Keratinocyte (primary cell): ENCODE results near the gene DNAJA4. TPM values are rescaled to one million over a fixed set of nuclear protein-coding genes. Genes with fewer than 3 reads are reported as not detected.

Experiments used
- DNase-seq: peaks from one replicate; pipeline ENCODE4 v3.0.0-alpha.2; 2011; ENCODE audit warnings: low read depth, missing footprints, low spot score
- FAIRE-seq: peaks from 2 replicates; lab custom pipeline; 2011; peaks lifted over from hg19 to GRCh38; lab: Jason Lieb, UNC
- H2AFZ ChIP-seq: 2 replicates; pipeline ENCODE4 v1.6.0; 2012; ENCODE audit warnings: low read length, control low read depth, inconsistent platforms; ENCODE audit not compliant: control insufficient read depth
- H3K27ac ChIP-seq: 2 replicates; pipeline ENCODE4 v1.5.1; 2011; ENCODE audit warnings: low read length; ENCODE audit not compliant: control insufficient read depth, insufficient read depth
- H3K27me3 ChIP-seq: 3 replicates; pipeline ENCODE4 v1.6.0; 2011; ENCODE audit warnings: low read length; ENCODE audit not compliant: control insufficient read depth, insufficient read depth; ENCODE audit errors: extremely low read depth
- H3K36me3 ChIP-seq, 2 experiments: 2 replicates in 1 of 2; 3 replicates in 1 of 2; pipeline ENCODE4 v1.5.1; 2011; ENCODE audit warnings: low read length in 2 of 2, mild to moderate bottlenecking in 1 of 2; ENCODE audit not compliant: control insufficient read depth in 2 of 2, insufficient read depth in 2 of 2; ENCODE audit errors: extremely low read depth in 1 of 2
- H3K4me1 ChIP-seq: 3 replicates; pipeline ENCODE4 v1.5.1; 2011; ENCODE audit warnings: low read length; ENCODE audit not compliant: control insufficient read depth, insufficient read depth; ENCODE audit errors: extremely low read depth
- H3K4me2 ChIP-seq: 3 replicates; pipeline ENCODE4 v1.6.0; 2011; ENCODE audit warnings: low read depth, low read length; ENCODE audit not compliant: control insufficient read depth, insufficient read depth; ENCODE audit errors: extremely low read depth
- H3K4me3 ChIP-seq, 3 experiments: fragments of 200-600 bp in 1 of 3; sonication (generic) in 1 of 3; 2 replicates in 2 of 3; 3 replicates in 1 of 3; pipeline ENCODE4 v1.5.1; 2011 to 2016; ENCODE audit warnings: low read length in 3 of 3, mild to moderate bottlenecking in 3 of 3, control low read depth in 2 of 3, inconsistent platforms in 1 of 3, low read depth in 1 of 3, mixed read lengths in 1 of 3, mixed run types in 1 of 3, moderate library complexity in 1 of 3; ENCODE audit not compliant: control insufficient read depth in 2 of 3, insufficient read depth in 2 of 3; ENCODE audit errors: extremely low read depth in 1 of 3
- H3K79me2 ChIP-seq: 2 replicates; pipeline ENCODE4 v1.6.0; 2012; ENCODE audit warnings: low read length; ENCODE audit not compliant: control insufficient read depth, insufficient read depth
- H3K9ac ChIP-seq: 3 replicates; pipeline ENCODE4 v1.6.0; 2011; ENCODE audit warnings: low read length; ENCODE audit not compliant: control insufficient read depth, insufficient read depth; ENCODE audit errors: extremely low read depth
- H3K9me1 ChIP-seq: 3 replicates; pipeline ENCODE4 v1.6.0; 2011; ENCODE audit warnings: low read length; ENCODE audit not compliant: control insufficient read depth, insufficient read depth; ENCODE audit errors: extremely low read depth
- H3K9me3 ChIP-seq: 2 replicates; pipeline ENCODE4 v1.5.1; 2012; ENCODE audit warnings: low read depth, low read length; ENCODE audit not compliant: control insufficient read depth
- H4K20me1 ChIP-seq: 3 replicates; pipeline ENCODE4 v1.6.0; 2011; ENCODE audit warnings: low read length; ENCODE audit not compliant: control insufficient read depth, insufficient read depth; ENCODE audit errors: extremely low read depth
- EZH2 ChIP-seq: IDR thresholded peaks from one replicate; pipeline ENCODE4 v1.6.1; 2012; ENCODE audit warnings: inconsistent platforms, mild to moderate bottlenecking, low read length, moderate library complexity
- dilution Hi-C: fragments of 300-500 bp; cut with MboI; formaldehyde crosslinking; loops from one replicate; pipeline ENCODE4 v1.7.0; 2020; ENCODE audit warnings: low sequenced_read_pairs; ENCODE audit not compliant: extremely low pct_ligation_motif_present
- polyA plus RNA-seq, 5 experiments: library from polyadenylated mRNA; depleted of rRNA in 3 of 5; stranded (reverse) in 3 of 5; stranded (forward) in 1 of 5; unstranded in 1 of 5; fragments of >200 nt; gene quantifications; 1 replicate in 1 of 5; 2 replicates in 3 of 5; 3 replicates in 1 of 5; pipeline versions ENCODE4 v1.2.1 to v1.2.3, GENCODE V29; 2011 to 2012; ENCODE audit warnings: missing spikeins in 2 of 5, low read depth in 1 of 5, low replicate concordance in 1 of 5
- TF ChIP-seq, protein P1 (sequence below), 3 experiments: IDR thresholded peaks in 1 of 3; conservative IDR thresholded peaks in 1 of 3; optimal IDR thresholded peaks in 1 of 3; 2 replicates in 2 of 3; 3 replicates in 1 of 3; pipeline versions ENCODE3 to v1.5.1; 2011; ENCODE audit warnings: low read length in 3 of 3, mild to moderate bottlenecking in 3 of 3, moderate library complexity in 2 of 3, control low read depth in 1 of 3, inconsistent platforms in 1 of 3; ENCODE audit not compliant: insufficient read depth in 2 of 3; ENCODE audit errors: extremely low read depth in 1 of 3

DNAJA4 gene
- polyA plus RNA-seq, 1 donor (not counting 4 experiments of a cell fraction or from before 2014, with no cell fraction given) = 4.1 TPM

DNA sequence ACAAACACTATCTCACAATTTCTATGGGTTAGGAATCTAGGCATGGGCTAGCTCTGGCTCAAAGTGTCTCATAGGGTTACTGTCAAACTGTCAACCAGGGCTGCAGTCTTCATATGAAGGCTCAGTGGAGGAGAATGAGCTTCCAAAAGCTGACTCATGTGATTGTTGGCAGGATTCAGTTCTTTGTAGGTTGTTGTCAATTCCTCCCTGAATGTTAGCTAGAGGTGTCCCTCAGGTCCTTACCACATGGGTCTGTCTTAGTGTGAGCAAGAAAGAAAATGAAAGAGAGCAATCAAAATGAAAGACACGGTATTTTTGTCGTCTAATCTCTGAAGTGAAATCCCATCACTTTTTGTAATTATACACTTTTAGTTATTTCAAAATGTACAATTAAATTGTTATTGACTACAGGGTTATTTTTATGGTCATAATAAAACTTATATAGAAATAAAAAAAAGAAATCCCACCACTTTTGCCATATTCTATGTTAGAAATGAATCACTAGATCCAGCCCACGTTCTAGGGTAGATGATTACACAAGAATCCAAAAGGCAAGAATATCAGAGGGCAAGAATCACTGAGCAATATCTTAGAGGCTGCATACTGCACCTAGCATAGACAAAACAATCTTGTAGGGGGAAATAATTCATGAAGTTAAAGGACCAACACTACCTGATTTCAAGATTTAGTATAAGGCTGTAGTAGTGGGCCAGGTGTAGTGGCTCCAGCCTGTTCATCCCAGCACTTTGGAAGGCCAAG is 38.4 kb upstream of the DNAJA4 start:
- H2AFZ ChIP-seq = no peak overlapping the region
- H3K79me2 ChIP-seq = no peaks in the 10 kb centered on the region
- no peaks in the 10 kb centered on the region for H3K36me3 ChIP-seq
- TF ChIP-seq, protein P1, sequence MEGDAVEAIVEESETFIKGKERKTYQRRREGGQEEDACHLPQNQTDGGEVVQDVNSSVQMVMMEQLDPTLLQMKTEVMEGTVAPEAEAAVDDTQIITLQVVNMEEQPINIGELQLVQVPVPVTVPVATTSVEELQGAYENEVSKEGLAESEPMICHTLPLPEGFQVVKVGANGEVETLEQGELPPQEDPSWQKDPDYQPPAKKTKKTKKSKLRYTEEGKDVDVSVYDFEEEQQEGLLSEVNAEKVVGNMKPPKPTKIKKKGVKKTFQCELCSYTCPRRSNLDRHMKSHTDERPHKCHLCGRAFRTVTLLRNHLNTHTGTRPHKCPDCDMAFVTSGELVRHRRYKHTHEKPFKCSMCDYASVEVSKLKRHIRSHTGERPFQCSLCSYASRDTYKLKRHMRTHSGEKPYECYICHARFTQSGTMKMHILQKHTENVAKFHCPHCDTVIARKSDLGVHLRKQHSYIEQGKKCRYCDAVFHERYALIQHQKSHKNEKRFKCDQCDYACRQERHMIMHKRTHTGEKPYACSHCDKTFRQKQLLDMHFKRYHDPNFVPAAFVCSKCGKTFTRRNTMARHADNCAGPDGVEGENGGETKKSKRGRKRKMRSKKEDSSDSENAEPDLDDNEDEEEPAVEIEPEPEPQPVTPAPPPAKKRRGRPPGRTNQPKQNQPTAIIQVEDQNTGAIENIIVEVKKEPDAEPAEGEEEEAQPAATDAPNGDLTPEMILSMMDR (optimal IDR thresholded peaks at IDR 0.05 in 1 of 3, IDR thresholded peaks at IDR 0.05 in 1 of 3, conservative IDR thresholded peaks at IDR 0.05 in 1 of 3; ENCODE audit: extremely low read depth in 1 of 3, insufficient read depth in 2 of 3, low read length in 3 of 3) = no peak
- no peak for TF ChIP-seq EZH2
- no peak overlapping the region for H3K27ac ChIP-seq
- H3K4me3 ChIP-seq = no peak overlapping the region
- no peak for FAIRE-seq
- DNase-seq = no peak
- H3K9me3 ChIP-seq = no peaks in the 10 kb centered on the region
- no peaks in the 10 kb centered on the region for H3K27me3 ChIP-seq
- no peaks in the 10 kb centered on the region for H3K4me1 ChIP-seq
- no peak overlapping the region for H3K4me2 ChIP-seq
- no peak overlapping the region for H3K9ac ChIP-seq
- dilution Hi-C loops = no loop called here
- H3K9me1 ChIP-seq = no peaks in the 10 kb centered on the region
- no peaks in the 10 kb centered on the region for H4K20me1 ChIP-seq

DNA sequence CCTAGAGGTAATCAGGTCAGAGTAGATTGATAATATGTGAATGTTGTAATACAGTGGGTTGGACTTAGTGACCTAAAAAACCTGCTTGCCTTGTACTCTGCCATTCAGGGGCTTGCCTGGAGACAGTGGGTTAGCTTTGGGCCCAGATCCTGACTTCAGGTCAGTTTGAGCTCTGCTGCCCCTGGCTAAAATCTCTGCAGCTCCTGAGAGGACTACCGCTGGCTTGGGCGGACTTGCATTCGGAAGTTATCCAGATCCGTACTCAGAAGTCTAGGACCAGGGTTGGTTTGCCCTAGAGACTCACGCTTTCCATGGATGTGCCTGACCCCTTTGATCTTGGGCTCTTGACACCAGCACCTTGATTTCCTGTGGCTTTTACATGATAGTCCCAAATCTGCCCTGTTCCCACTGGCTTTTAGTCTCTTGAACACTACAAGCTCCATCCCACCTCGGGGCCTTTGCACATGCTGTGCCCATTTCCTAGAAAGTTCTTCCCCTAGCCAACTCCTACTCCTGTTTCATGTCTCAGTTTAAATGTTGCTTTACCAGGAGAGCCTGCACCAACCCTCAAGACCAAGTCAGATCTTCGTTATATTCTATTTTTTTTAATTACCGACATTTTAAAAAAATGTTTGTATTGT is 35.9 kb upstream of the DNAJA4 start:
- Histone ChIP-seq H3K4me2 (no peak overlapping the region), H3K27ac (no peak overlapping the region), H3K9ac (no peak overlapping the region), H3K27me3 (no peaks in the 10 kb centered on the region), H3K4me1 (no peaks in the 10 kb centered on the region), H2AFZ (no peak overlapping the region), H4K20me1 (no peaks in the 10 kb centered on the region), H3K36me3 (no peaks in the 10 kb centered on the region), H3K9me1 (no peaks in the 10 kb centered on the region), H3K9me3 (no peaks in the 10 kb centered on the region), H3K4me3 (no peak overlapping the region), H3K79me2 (no peaks in the 10 kb centered on the region)
- TF ChIP-seq, protein P1 (optimal IDR thresholded peaks at IDR 0.05 in 1 of 3, IDR thresholded peaks at IDR 0.05 in 1 of 3, conservative IDR thresholded peaks at IDR 0.05 in 1 of 3; ENCODE audit: extremely low read depth in 1 of 3, insufficient read depth in 2 of 3, low read length in 3 of 3) = no peak
- no peak for TF ChIP-seq EZH2
- DNase-seq (no peak), FAIRE-seq (no peak)
- dilution Hi-C loops = no loop called here
